HG03159 (cell line): ENCODE results near the gene LRRC3C.
A peak's percentile ranks its signal among the peaks of the same experiment; 100 is the strongest.

Source experiments
- ATAC-seq: cut with Tn5 transposase; IDR thresholded peaks from one replicate; pipeline ENCODE4 v1.9.1; 2021; ENCODE audit warnings: mild to moderate bottlenecking, moderate library complexity; ENCODE audit not compliant: unreplicated experiment

LRRC3C gene

DNA sequence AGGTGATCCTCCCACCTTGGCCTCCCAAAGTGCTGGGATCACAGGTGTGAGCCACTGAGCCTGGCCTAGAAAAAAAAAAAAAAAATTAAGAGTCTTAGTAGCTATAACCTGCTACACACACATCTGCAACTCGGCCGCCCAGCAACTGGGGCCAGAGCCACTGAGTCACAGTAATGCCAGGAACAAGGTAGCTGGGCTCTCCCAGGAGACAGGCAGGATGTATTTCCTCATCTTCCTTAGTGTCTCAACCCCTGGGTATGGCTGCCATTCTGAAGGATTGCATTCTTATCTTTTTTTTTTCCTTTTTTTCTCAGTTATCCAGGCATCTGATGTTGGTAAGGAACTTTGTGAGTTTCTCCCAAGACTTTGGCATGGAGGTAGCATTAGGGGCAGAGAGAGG lies 46.0 kb downstream of the LRRC3C start:
- no peak for ATAC-seq

DNA sequence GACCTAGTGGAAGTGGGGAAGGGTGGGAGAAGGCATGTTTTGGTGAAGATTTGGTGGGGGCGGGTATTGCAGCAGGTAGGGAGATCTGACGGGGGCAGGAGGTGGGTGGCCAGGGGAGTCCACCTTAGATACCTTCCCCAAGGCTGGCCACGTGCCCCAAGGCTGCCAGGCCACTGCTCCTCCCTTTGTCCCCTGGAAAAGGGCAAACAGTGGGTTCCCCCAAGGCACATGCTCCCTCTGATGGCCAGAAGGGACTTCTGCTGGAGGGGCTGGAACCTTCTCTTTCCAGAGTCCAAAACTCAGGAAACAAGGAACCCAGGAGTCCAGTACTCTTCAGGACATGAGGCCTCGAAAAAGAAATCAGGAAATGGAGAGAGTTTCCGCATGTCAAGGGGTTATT lies 46.9 kb downstream of the LRRC3C start:
- no peak for ATAC-seq

GRCh38 chr17:39975801-39976200 lies 48.3 kb downstream of the LRRC3C start:
- ATAC-seq = no peak

- no peak for ATAC-seq
Measured at GRCh38 chr17:39979016-39979670, 51.6 kb downstream of the LRRC3C start.

GRCh38 chr17:39979893-39980350 lies 52.4 kb downstream of the LRRC3C start:
- ATAC-seq = peak; percentile 15

GRCh38 chr17:39980351-39981206 lies 53.0 kb downstream of the LRRC3C start, which contains the start of gene PSMD3:
PSMD3 (plus strand) TSS chr17:39980807; CDS start chr17:39980971, 164 bp downstream.
- ATAC-seq = peak; percentile 95

DNA sequence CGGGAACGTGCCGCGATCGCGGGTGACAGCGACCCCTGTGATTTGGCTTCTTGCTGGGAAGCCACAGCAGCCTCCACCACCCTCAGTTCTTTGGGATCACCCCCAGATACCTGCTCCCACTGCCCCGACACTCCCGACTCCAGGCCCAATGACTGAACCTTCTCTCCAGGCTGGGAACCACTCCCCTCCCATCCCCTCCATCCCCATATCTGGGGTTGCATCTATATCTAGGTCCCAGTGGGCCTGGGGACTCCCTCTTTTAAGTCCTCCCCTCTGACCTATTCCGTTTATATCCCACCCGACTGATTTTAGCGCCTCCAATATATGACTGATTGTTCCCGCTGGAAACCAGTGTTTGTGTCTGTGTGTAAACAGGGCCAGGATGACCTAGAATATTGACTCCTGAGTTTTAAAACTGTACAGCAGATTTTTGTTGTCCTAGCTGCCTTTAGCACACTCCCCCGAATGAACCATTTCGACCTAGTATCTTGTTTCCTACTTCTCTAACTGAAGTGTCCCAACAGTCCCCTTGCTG lies 53.7 kb downstream of the LRRC3C start:
- ATAC-seq = no peak

- ATAC-seq = no peak
Measured at GRCh38 chr17:39981766-39982375, 54.3 kb downstream of the LRRC3C start.

GRCh38 chr17:39988206-39988810 lies 60.8 kb downstream of the LRRC3C start:
- no peak for ATAC-seq

DNA sequence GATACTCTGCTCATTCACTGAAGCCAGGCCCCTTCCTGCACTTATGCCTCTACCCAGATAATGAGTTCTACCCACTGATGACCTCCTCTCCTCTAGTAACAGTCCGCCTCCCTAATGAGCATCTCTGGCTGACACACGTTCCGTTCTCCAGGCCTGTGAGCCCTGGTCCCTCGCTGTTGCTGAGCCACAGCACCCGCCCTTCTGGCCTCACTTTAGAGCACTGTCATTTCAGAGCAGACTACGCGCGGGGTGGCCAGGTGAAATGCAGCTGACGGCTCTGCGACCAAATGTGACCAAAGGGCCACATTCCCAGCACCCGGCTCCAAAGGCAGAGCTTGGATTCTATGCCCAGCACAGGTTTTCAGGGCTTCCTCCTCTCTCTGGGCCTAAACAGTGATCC lies 66.9 kb downstream of the LRRC3C start:
- ATAC-seq = no peak
